HG03432 (cell line): Measurements from ENCODE around the gene SPATC1L.
"Not testable (repeated sequence)": the region's sequence is repeated elsewhere in the genome, so short reads cannot be mapped to it uniquely, and the experiment has no call there.

Source experiments
- ATAC-seq: cut with Tn5 transposase; IDR thresholded peaks from one replicate; pipeline ENCODE4 v1.9.1; 2021; ENCODE audit warnings: mild to moderate bottlenecking, moderate library complexity; ENCODE audit not compliant: unreplicated experiment

The SPATC1L gene

GRCh38 chr21:46183910-46184624 lies at the start of gene SPATC1L:
SPATC1L (minus strand) TSS chr21:46184459; CDS start chr21:46182816, 1,643 bp downstream.
- ATAC-seq = no peak

GRCh38 chr21:46229923-46230260 lies 45.6 kb upstream of the SPATC1L start:
- no peak for ATAC-seq

GRCh38 chr21:46229133-46229922 lies 45.1 kb upstream of the SPATC1L start:
- peak; percentile 30 for ATAC-seq

- peak; percentile 82 for ATAC-seq
Observed at GRCh38 chr21:46228345-46229051, 44.2 kb upstream of the SPATC1L start, which contains the start of gene LSS. LSS (minus strand) TSS chr21:46228774; CDS start chr21:46228745, 29 bp downstream.

- no peak for ATAC-seq
Observed at GRCh38 chr21:46227811-46228344, 43.6 kb upstream of the SPATC1L start.

- no peak for ATAC-seq
Observed at GRCh38 chr21:46226920-46227599, 42.8 kb upstream of the SPATC1L start.

- ATAC-seq = no peak
Observed at GRCh38 chr21:46226146-46226545, 41.9 kb upstream of the SPATC1L start.

GRCh38 chr21:46223661-46224060 lies 39.4 kb upstream of the SPATC1L start:
- not testable (repeated sequence) for ATAC-seq

GRCh38 chr21:46223217-46223616 lies 39.0 kb upstream of the SPATC1L start:
- ATAC-seq = no peak

GRCh38 chr21:46222436-46223116 lies 38.3 kb upstream of the SPATC1L start:
- no peak for ATAC-seq

GRCh38 chr21:46221664-46222435 lies 37.6 kb upstream of the SPATC1L start:
- no peak for ATAC-seq

- no peak for ATAC-seq
Observed at GRCh38 chr21:46220847-46221246, 36.6 kb upstream of the SPATC1L start.

GRCh38 chr21:46220275-46220810 lies 36.1 kb upstream of the SPATC1L start:
- no peak for ATAC-seq

- no peak for ATAC-seq
Observed at GRCh38 chr21:46219591-46220239, 35.5 kb upstream of the SPATC1L start.

GRCh38 chr21:46218906-46219590 lies 34.8 kb upstream of the SPATC1L start:
- no peak for ATAC-seq

GRCh38 chr21:46217511-46218196 lies 33.4 kb upstream of the SPATC1L start:
- no peak for ATAC-seq

GRCh38 chr21:46216132-46216747 lies 32.0 kb upstream of the SPATC1L start:
- no peak for ATAC-seq
